PC-3 (cell line): ENCODE measurements around the gene IST1. TPM values are rescaled to one million over a fixed set of nuclear protein-coding genes. Genes with fewer than 3 reads are reported as not detected.

Experiments used
- ATAC-seq: fragments of 200-7000 bp; cut with Tn5 transposase; 2 replicates; pipeline ENCODE4 v1.9.1; 2020; ENCODE audit warnings: mild to moderate bottlenecking, moderate library complexity
- BruUV-seq: library from RNA; stranded (reverse); fragments of 400-500 nt; replicated peaks from 2 replicates; lab custom pipeline; 2021; lab: Mats Ljungman, UMichigan
- CTCF ChIA-PET: fragments of 300-600 bp; sonication (Branson Sonifier 250); formaldehyde crosslinking; loops from one replicate; lab custom pipeline; 2022; ENCODE audit warnings: antibody characterized with exemption; lab: Charles Lee
- POLR2A ChIA-PET: fragments of 300-600 bp; sonication (Branson Sonifier 250); formaldehyde crosslinking; loops from one replicate; lab custom pipeline; 2022; ENCODE audit warnings: antibody characterized with exemption; ENCODE audit not compliant: unreplicated experiment; lab: Charles Lee
- DNase-seq: peaks from one replicate; pipeline ENCODE4 v3.0.0-alpha.2; 2015
- H2AFZ ChIP-seq: fragments of 300-600 bp; sonication (generic); 2 replicates; pipeline ENCODE4 v1.6.0; 2016; ENCODE audit warnings: antibody characterized with exemption, low read length
- H3F3A ChIP-seq: fragments of 300-600 bp; sonication (generic); one replicate; pipeline ENCODE4 v1.6.0; 2017; ENCODE audit warnings: antibody characterized with exemption, low read length, control low read depth, mild to moderate bottlenecking; ENCODE audit not compliant: unreplicated experiment
- H3K27ac ChIP-seq: fragments of 300-600 bp; sonication (generic); 2 replicates; pipeline ENCODE4 v1.5.1; 2016; ENCODE audit warnings: mild to moderate bottlenecking, low read length
- H3K27me3 ChIP-seq: fragments of 300-600 bp; sonication (generic); 2 replicates; pipeline ENCODE4 v1.6.1; 2016; ENCODE audit warnings: low read length, mixed read lengths
- H3K36me3 ChIP-seq: fragments of 300-600 bp; sonication (generic); 2 replicates; pipeline ENCODE4 v1.6.1; 2016; ENCODE audit warnings: low read depth, mixed run types, low read length, mixed read lengths
- H3K4me1 ChIP-seq: fragments of 300-600 bp; sonication (generic); 2 replicates; pipeline ENCODE4 v1.5.1; 2016; ENCODE audit warnings: low read length; ENCODE audit not compliant: insufficient read depth
- H3K4me2 ChIP-seq: fragments of 300-600 bp; sonication (generic); 2 replicates; pipeline ENCODE4 v1.6.0; 2016; ENCODE audit warnings: low read length
- H3K4me3 ChIP-seq: fragments of 300-600 bp; sonication (generic); 2 replicates; pipeline ENCODE4 v1.5.1; 2016; ENCODE audit warnings: mild to moderate bottlenecking, low read length, mixed read lengths
- H3K79me2 ChIP-seq: fragments of 300-600 bp; sonication (generic); 2 replicates; pipeline ENCODE4 v1.6.1; 2017; ENCODE audit warnings: low read length, mixed read lengths
- H3K9ac ChIP-seq: fragments of 300-600 bp; sonication (generic); 2 replicates; pipeline ENCODE4 v1.6.0; 2016; ENCODE audit warnings: mild to moderate bottlenecking, low read length
- H3K9me2 ChIP-seq: fragments of 300-600 bp; sonication (generic); replicated peaks from 2 replicates; pipeline ENCODE4 v1.6.1; 2016; ENCODE audit warnings: mixed run types, low read length, mixed read lengths
- H3K9me3 ChIP-seq: fragments of 300-600 bp; sonication (generic); 2 replicates; pipeline ENCODE4 v1.6.1; 2016; ENCODE audit warnings: low read length, mixed read lengths
- H4K20me1 ChIP-seq: fragments of 300-600 bp; sonication (generic); 2 replicates; pipeline ENCODE4 v1.6.1; 2016; ENCODE audit warnings: low read length, mixed read lengths
- CTCF ChIP-seq: fragments of 300-600 bp; sonication (generic); conservative IDR thresholded peaks from 2 replicates; pipeline ENCODE4 v1.5.1; 2017; ENCODE audit warnings: antibody characterized with exemption, low read depth, mild to moderate bottlenecking, low read length
- EZH2 ChIP-seq: fragments of 300-600 bp; sonication (generic); IDR thresholded peaks from one replicate; pipeline ENCODE4 v1.6.1; 2017; ENCODE audit warnings: antibody characterized with exemption, mild to moderate bottlenecking, low read length; ENCODE audit not compliant: unreplicated experiment
- EZH2phosphoT487 ChIP-seq: fragments of 300-600 bp; sonication (generic); IDR thresholded peaks from 2 replicates; pipeline ENCODE4 v1.6.1; 2018; ENCODE audit warnings: mild to moderate bottlenecking, antibody characterized with exemption, low read length, borderline replicate concordance
- intact Hi-C: fragments of 100-400 bp; cut with micrococcal nuclease; formaldehyde crosslinking; loops from 2 replicates; pipeline ENCODE4 v1.9.0; 2023
- total RNA-seq: library from RNA; depleted of rRNA; stranded (reverse); fragments of >200 nt; gene quantifications from 2 replicates; pipeline ENCODE4 v1.2.3, GENCODE V29; 2014

Gene IST1
- total RNA-seq, 1 experiment from 2014 or later = 86.4 TPM

- Histone ChIP-seq H2AFZ (no peak overlapping the region), H3K9me3 (no peaks in the 10 kb centered on the region), H3K36me3 (peaks cover 54% of the 10 kb centered on the region), H3K4me1 (no peaks in the 10 kb centered on the region), H3F3A (no peaks in the 10 kb centered on the region), H3K9me2 (no peaks in the 10 kb centered on the region), H3K4me3 (no peak overlapping the region), H4K20me1 (peaks cover 30% of the 10 kb centered on the region; the same call in 1 of the 2 replicates), H3K9ac (no peak overlapping the region), H3K79me2 (peaks cover 97% of the 10 kb centered on the region), H3K27me3 (no peaks in the 10 kb centered on the region), H3K27ac (no peak overlapping the region), H3K4me2 (no peak overlapping the region)
- no TSS peak for BruUV-seq
- ChIA-PET CTCF (no interaction called here), POLR2A (no interaction called here)
- intact Hi-C loops = no loop called here
- no peak for DNase-seq
- no peak for ATAC-seq
- TF ChIP-seq EZH2phosphoT487 = no peak
- no peak for TF ChIP-seq EZH2
- TF ChIP-seq CTCF = no peak
Observed at GRCh38 chr16:71915350-71915749, 20.0 kb downstream of the IST1 start.

- H3K9me3 ChIP-seq = no peaks in the 10 kb centered on the region
- H3K79me2 ChIP-seq = peaks cover 86% of the 10 kb centered on the region
- H3K9me2 ChIP-seq = no peaks in the 10 kb centered on the region
- intact Hi-C loops = no loop called here
- H3K27me3 ChIP-seq = no peaks in the 10 kb centered on the region
- no peak overlapping the region for H3K4me3 ChIP-seq
- TSS peak; percentile 10 for BruUV-seq
- no peaks in the 10 kb centered on the region for H3K4me1 ChIP-seq
- H2AFZ ChIP-seq = no peak overlapping the region
- ChIA-PET POLR2A (no interaction called here), CTCF (no interaction called here)
- TF ChIP-seq EZH2phosphoT487 (no peak), CTCF (no peak), EZH2 (no peak)
- H3K4me2 ChIP-seq = no peak overlapping the region
- no peak for DNase-seq
- H3K9ac ChIP-seq = no peak overlapping the region
- no peak for ATAC-seq
- H3K36me3 ChIP-seq = peaks cover 65% of the 10 kb centered on the region
- peaks cover 30% of the 10 kb centered on the region; the same call in 1 of the 2 replicates for H4K20me1 ChIP-seq
- H3K27ac ChIP-seq = no peak overlapping the region
- no peaks in the 10 kb centered on the region for H3F3A ChIP-seq
Observed at GRCh38 chr16:71916397-71916920, 21.1 kb downstream of the IST1 start.

- H3K27me3 ChIP-seq = no peaks in the 10 kb centered on the region
- intact Hi-C loops = no loop called here
- H3K9ac ChIP-seq = no peak overlapping the region
- H3K4me3 ChIP-seq = no peak overlapping the region
- no peaks in the 10 kb centered on the region for H3K9me2 ChIP-seq
- H3K4me1 ChIP-seq = no peaks in the 10 kb centered on the region
- TF ChIP-seq EZH2 (no peak), EZH2phosphoT487 (no peak), CTCF (no peak)
- no peak overlapping the region for H3K27ac ChIP-seq
- no peak for ATAC-seq
- H3K4me2 ChIP-seq = no peak overlapping the region
- DNase-seq = no peak
- H3F3A ChIP-seq = no peaks in the 10 kb centered on the region
- BruUV-seq = no TSS peak
- no peaks in the 10 kb centered on the region for H3K9me3 ChIP-seq
- no peak overlapping the region for H2AFZ ChIP-seq
- peaks cover 71% of the 10 kb centered on the region for H3K79me2 ChIP-seq
- H4K20me1 ChIP-seq = peaks cover 26% of the 10 kb centered on the region; the same call in 1 of the 2 replicates
- POLR2A ChIA-PET = no interaction called here
- H3K36me3 ChIP-seq = peaks cover 67% of the 10 kb centered on the region
- CTCF ChIA-PET = no interaction called here
Observed at GRCh38 chr16:71917900-71918299, 22.6 kb downstream of the IST1 start.
